Testis (tissue), 3 donors: ENCODE measurements around the gene TTLL8. TPM values are rescaled to one million over a fixed set of nuclear protein-coding genes. Genes with fewer than 3 reads are reported as not detected.

ENCODE experiments used
- DNase-seq: peaks from one replicate; pipeline ENCODE4 v3.0.0-alpha.2; 2019
- H3K27ac ChIP-seq, 2 donors: fragments of 200-600 bp; sonication (generic); one replicate each; pipeline ENCODE4 v1.5.1; 2019
- H3K27me3 ChIP-seq: fragments of 200-600 bp; sonication (generic); one replicate; pipeline ENCODE4 v1.5.1; 2019
- H3K36me3 ChIP-seq: fragments of 200-600 bp; sonication (generic); one replicate; pipeline ENCODE4 v1.5.1; 2017; ENCODE audit warnings: low read depth; ENCODE audit errors: missing control alignments
- H3K4me1 ChIP-seq: fragments of 200-600 bp; sonication (generic); one replicate; pipeline ENCODE4 v1.5.1; 2019
- H3K4me3 ChIP-seq, 2 donors: fragments of 200-600 bp; sonication (generic); one replicate each; pipeline ENCODE4 v1.5.1; 2017 to 2019
- H3K9me3 ChIP-seq: fragments of 200-600 bp; sonication (generic); one replicate; pipeline ENCODE4 v1.5.1; 2017
- POLR2A ChIP-seq: fragments of 450-650 bp; IDR thresholded peaks from one replicate; pipeline ENCODE4 v1.6.1; 2017; ENCODE audit warnings: antibody characterized with exemption, mild to moderate bottlenecking, moderate library complexity
- WGBS, 2 donors: methylation state at CpG; one replicate each; pipeline ENCODE4 v1.1.5; 2018; 5-methylcytosine and 5-hydroxymethylcytosine counted together
- intact Hi-C: fragments of 100-400 bp; cut with DNase I; formaldehyde crosslinking; loops from one replicate; pipeline ENCODE4 v1.15.1; 2023; ENCODE audit warnings: low total_unique reads
- polyA plus RNA-seq: library from polyadenylated mRNA; stranded (reverse); fragments of 350-450 nt; fragmentation: Illumina TruSeq; extraction: RNeasy Lipid Tissue Mini Kit (QIAGEN cat#74804); gene quantifications from one replicate; pipeline ENCODE4 v1.2.3, GENCODE V29; 2014; ENCODE audit warnings: low read depth, low replicate concordance; ENCODE audit not compliant: insufficient read depth
- total RNA-seq, 2 donors: library from RNA; depleted of rRNA; stranded (reverse); fragments of >200 nt; gene quantifications; one replicate each; pipeline ENCODE4 v1.2.3, GENCODE V29; 2016
- TF ChIP-seq, protein P1 (sequence below), 3 experiments: fragments of 450-650 bp in 2 of 3; fragments of 200-600 bp in 1 of 3; sonication (generic) in 1 of 3; IDR thresholded peaks; one replicate each; pipeline ENCODE4 v1.5.1; 2016 to 2019; ENCODE audit warnings: antibody characterized with exemption in 3 of 3, mild to moderate bottlenecking in 2 of 3, moderate library complexity in 1 of 3

Gene TTLL8
- total and polyA plus RNA-seq, 3 donors from 2014 or later: 5.1 to 11.9 (median 11.3) TPM

DNA sequence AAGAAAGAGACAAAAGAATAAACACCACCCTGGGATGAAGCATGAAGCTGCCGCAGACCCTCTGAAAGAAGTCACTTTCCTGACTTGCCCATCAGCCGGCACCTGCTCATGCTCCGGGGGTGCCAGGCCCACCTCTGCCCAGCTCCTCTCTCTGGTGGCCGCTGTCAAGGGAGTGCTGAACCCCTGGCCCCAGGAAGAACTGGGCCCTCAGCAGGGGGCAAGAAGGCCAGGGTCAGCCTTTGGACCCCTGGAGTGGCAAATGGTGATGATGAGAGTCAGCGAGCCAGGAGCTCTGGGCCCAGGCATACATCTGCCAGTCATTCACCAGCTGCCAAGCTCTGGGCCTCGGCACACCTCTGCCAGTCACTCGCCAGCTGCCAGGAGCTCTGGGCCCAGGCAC, 17.4 kb downstream of the TTLL8 start:
- no peaks in the 10 kb centered on the region for H3K9me3 ChIP-seq
- 91 to 95% methylated on average over 4 to 7 of the region's 7 CpGs for WGBS, 2 donors
- H3K36me3 ChIP-seq: no peaks in the 10 kb centered on the region
- intact Hi-C loops: no loop called here
- no peak overlapping the region for H3K27ac ChIP-seq
- no peak overlapping the region for H3K4me3 ChIP-seq
- H3K4me1 ChIP-seq: no peaks in the 10 kb centered on the region
- no peak for TF ChIP-seq POLR2A
- TF ChIP-seq, protein P1, sequence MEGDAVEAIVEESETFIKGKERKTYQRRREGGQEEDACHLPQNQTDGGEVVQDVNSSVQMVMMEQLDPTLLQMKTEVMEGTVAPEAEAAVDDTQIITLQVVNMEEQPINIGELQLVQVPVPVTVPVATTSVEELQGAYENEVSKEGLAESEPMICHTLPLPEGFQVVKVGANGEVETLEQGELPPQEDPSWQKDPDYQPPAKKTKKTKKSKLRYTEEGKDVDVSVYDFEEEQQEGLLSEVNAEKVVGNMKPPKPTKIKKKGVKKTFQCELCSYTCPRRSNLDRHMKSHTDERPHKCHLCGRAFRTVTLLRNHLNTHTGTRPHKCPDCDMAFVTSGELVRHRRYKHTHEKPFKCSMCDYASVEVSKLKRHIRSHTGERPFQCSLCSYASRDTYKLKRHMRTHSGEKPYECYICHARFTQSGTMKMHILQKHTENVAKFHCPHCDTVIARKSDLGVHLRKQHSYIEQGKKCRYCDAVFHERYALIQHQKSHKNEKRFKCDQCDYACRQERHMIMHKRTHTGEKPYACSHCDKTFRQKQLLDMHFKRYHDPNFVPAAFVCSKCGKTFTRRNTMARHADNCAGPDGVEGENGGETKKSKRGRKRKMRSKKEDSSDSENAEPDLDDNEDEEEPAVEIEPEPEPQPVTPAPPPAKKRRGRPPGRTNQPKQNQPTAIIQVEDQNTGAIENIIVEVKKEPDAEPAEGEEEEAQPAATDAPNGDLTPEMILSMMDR (IDR thresholded peaks at IDR 0.05): no peak
- no peak for DNase-seq
- H3K27me3 ChIP-seq: no peaks in the 10 kb centered on the region

DNA sequence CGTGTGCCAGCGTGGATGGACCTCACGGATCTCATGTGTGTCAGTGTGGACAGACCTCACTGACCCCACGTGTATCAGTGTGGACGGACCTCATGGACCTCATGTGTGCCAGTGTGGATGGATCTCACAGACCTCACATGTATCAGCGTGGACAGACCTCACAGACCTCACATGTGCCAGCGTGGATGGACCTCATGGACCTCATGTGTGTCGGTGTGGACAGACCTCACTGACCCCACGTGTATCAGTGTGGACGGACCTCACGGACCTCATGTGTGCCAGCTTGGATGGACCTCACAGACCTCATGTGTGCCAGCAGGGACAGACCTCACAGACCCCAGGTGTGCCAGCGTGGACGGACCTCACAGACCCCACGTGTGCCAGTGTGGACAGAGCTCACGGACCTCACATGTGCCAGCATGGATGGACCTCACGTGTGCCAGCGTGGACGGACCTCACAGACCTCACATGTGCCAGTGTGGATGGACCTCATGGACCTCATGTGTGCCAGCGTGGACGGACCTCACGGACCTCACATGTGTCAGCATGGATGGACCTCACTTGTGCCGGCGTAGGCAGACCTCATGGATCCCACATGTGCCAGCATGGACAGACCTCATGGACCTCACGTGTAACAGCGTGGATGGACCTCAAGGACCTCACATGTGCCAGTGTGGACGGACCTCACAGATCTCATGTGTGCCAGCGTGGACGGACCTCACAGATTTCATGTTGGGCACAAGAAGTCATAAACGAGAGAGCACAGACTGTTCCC, 18.2 kb downstream of the TTLL8 start:
- Histone ChIP-seq H3K4me3 (no peak overlapping the region), H3K36me3 (no peaks in the 10 kb centered on the region), H3K27me3 (no peaks in the 10 kb centered on the region), H3K27ac (no peak overlapping the region), H3K4me1 (no peaks in the 10 kb centered on the region), H3K9me3 (no peaks in the 10 kb centered on the region)
- no peak for TF ChIP-seq POLR2A
- TF ChIP-seq, protein P1 (IDR thresholded peaks at IDR 0.05): no peak
- no peak for DNase-seq
- WGBS, 2 donors: 86 to 89% methylated on average over 14 to 29 of the region's 29 CpGs
- intact Hi-C loops: no loop called here

DNA sequence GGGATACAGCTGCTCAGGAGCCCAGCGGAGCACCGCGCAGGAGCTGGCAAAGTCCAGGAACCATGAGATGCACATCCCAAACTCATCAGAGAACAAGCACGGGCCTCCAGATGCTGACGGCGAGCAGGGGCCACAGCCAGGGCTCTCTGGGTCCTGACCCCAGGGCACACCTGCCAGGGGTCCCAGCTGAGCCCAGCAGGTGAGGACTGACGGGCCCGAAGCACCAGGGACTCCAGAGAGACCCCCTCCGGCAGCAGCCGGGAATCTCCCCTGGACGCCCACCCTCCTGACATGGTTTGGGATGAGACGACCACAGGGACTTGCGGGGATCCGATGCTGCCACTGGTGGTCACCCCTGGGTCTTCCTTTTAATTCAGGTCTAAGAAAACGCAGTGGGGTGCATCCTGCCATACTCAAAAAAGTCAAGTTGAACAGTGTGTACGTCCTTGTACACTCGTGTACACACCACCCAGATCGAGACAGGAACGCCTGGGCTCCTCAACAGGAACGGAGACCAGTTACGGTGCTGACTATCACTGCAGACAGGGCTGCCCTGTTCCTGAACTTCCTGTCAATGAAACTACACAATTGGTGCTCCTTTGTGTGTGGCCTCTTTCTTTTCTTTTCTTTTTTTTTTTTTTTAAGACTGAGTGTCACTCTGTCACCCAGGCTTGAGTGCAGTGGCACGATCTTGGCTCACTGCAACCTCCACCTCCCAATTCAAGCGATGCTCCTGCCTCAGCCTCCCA, 21.9 kb downstream of the TTLL8 start:
- H3K9me3 ChIP-seq: no peaks in the 10 kb centered on the region
- H3K4me1 ChIP-seq: no peaks in the 10 kb centered on the region
- WGBS, 2 donors: 83 to 87% methylated on average over 13 to 23 of the region's 23 CpGs
- TF ChIP-seq, protein P1 (IDR thresholded peaks at IDR 0.05): no peak
- no peak for TF ChIP-seq POLR2A
- DNase-seq: no peak
- H3K36me3 ChIP-seq: no peaks in the 10 kb centered on the region
- intact Hi-C loops: no loop called here
- no peak overlapping the region for H3K27ac ChIP-seq
- H3K4me3 ChIP-seq: no peak overlapping the region
- no peaks in the 10 kb centered on the region for H3K27me3 ChIP-seq

DNA sequence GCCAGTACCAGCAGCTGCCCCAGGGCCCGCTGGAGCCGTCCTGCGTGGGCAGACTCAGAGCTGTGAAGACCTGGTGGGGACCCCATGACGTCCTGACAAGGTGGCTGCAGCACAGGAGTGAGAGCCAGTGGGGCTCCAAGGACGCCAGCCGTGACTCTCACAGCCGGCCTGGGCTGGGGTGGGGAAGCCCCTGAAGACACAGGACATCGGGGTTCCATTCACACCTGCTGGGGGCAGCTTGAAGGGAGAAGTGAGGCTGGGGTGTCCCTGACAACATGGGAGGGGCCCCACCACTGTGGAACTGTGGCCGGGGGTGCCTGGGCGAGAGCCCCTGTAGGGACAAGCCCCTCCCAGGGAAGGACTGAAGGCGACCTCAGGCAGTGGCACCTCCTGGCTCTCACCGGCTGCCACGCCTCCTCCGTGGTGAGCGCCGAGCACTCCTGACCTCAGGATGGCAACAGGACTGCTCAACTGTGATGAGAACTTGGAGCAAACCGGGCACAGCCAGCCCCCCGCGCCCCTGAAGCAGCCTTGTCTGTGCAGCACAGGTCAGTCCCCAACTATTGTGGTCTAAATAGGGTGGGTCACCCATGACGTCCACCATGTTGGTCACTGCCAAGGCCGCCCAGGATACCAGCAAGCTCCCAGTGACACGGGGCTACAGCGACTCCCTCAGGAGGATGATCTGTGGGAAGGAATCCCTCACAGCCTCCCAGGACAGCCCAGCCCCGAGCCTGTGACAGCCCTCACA, 22.8 kb downstream of the TTLL8 start:
- Histone ChIP-seq H3K4me3 (no peak overlapping the region), H3K27me3 (no peaks in the 10 kb centered on the region), H3K4me1 (no peaks in the 10 kb centered on the region), H3K36me3 (no peaks in the 10 kb centered on the region), H3K9me3 (no peaks in the 10 kb centered on the region), H3K27ac (no peak overlapping the region)
- DNase-seq: no peak
- WGBS, 2 donors: 81 to 83% methylated on average over 12 to 24 of the region's 24 CpGs
- TF ChIP-seq, protein P1 (IDR thresholded peaks at IDR 0.05): no peak
- TF ChIP-seq POLR2A: no peak
- intact Hi-C loops: no loop called here
